WTC11 (cell line): ENCODE results near the gene MAP7D2. TPM values are rescaled to one million over a fixed set of nuclear protein-coding genes. Genes with fewer than 3 reads are reported as not detected.

Source experiments
- ATAC-seq: fragments of 200-7000 bp; cut with Tn5 transposase; 2 replicates; pipeline ENCODE4 v1.10.0; 2021; ENCODE audit warnings: mild to moderate bottlenecking, moderate library complexity
- CTCF ChIA-PET: fragments of 300-600 bp; sonication (Branson Sonifier 250); formaldehyde crosslinking; loops from one replicate; lab custom pipeline; 2021; ENCODE audit warnings: antibody characterized with exemption; lab: Charles Lee
- POLR2A ChIA-PET: fragments of 350-600 bp; sonication (Branson Sonifier 250); formaldehyde crosslinking; loops from one replicate; lab custom pipeline; 2021; ENCODE audit warnings: antibody characterized with exemption; lab: Charles Lee
- DNase-seq: peaks from one replicate; pipeline ENCODE4 v3.0.0; 2021; ENCODE audit warnings: low spot score
- H3K27ac Mint-ChIP-seq: 2 replicates; pipeline ENCODE4 v1.8.0; 2021; ENCODE audit warnings: mixed read lengths
- H3K27me3 Mint-ChIP-seq: 2 replicates; pipeline ENCODE4 v1.8.0; 2021; ENCODE audit warnings: low read depth, mild to moderate bottlenecking, moderate library complexity, mixed read lengths
- H3K36me3 Mint-ChIP-seq: 2 replicates; pipeline ENCODE4 v1.8.0; 2021; ENCODE audit warnings: mixed read lengths
- H3K4me1 Mint-ChIP-seq: 2 replicates; pipeline ENCODE4 v1.8.0; 2022; ENCODE audit warnings: mixed read lengths
- H3K4me3 Mint-ChIP-seq: 2 replicates; pipeline ENCODE4 v1.8.0; 2021; ENCODE audit warnings: mild to moderate bottlenecking, moderate library complexity, mixed read lengths
- H3K9me3 Mint-ChIP-seq: 2 replicates; pipeline ENCODE4 v1.8.0; 2021; ENCODE audit warnings: mixed read lengths
- CREB1 ChIP-seq: sonication (generic); formaldehyde crosslinking; IDR thresholded peaks from 2 replicates; pipeline ENCODE4 v1.8.0; 2023; ENCODE audit warnings: mild to moderate bottlenecking, missing genetic modification reagents
- EMX1 ChIP-seq: fragments of 250-450 bp; sonication (Bioruptor Pico); IDR thresholded peaks from 2 replicates; pipeline ENCODE4 v1.8.0; 2021; ENCODE audit warnings: mild to moderate bottlenecking
- GABPB1 ChIP-seq: sonication (generic); formaldehyde crosslinking; IDR thresholded peaks from 2 replicates; pipeline ENCODE4 v1.8.1; 2023; ENCODE audit warnings: mild to moderate bottlenecking, missing genetic modification reagents
- GTF2I ChIP-seq: fragments of 250-450 bp; sonication (Bioruptor Pico); conservative IDR thresholded peaks from 2 replicates; pipeline ENCODE4 v1.4.0; 2021; ENCODE audit warnings: mild to moderate bottlenecking
- HMGA2 ChIP-seq: fragments of 250-450 bp; sonication (Bioruptor Pico); IDR thresholded peaks from 2 replicates; pipeline ENCODE4 v1.4.0; 2021; ENCODE audit warnings: mild to moderate bottlenecking, moderate library complexity
- KAT7 ChIP-seq: sonication (generic); formaldehyde crosslinking; IDR thresholded peaks from 2 replicates; pipeline ENCODE4 v1.8.1; 2023; ENCODE audit warnings: missing genetic modification reagents, mild to moderate bottlenecking, borderline replicate concordance
- NFATC4 ChIP-seq: fragments of 250-450 bp; sonication (Bioruptor Pico); IDR thresholded peaks from 2 replicates; pipeline ENCODE4 v1.9.0; 2021; ENCODE audit warnings: mild to moderate bottlenecking
- RELA ChIP-seq: sonication (generic); formaldehyde crosslinking; IDR thresholded peaks from 2 replicates; pipeline ENCODE4 v1.8.1; 2022; ENCODE audit warnings: missing genetic modification reagents, mild to moderate bottlenecking, borderline replicate concordance
- ZNF138 ChIP-seq: sonication (generic); formaldehyde crosslinking; conservative IDR thresholded peaks from 2 replicates; pipeline ENCODE4 v1.8.1; 2022; ENCODE audit warnings: mild to moderate bottlenecking, moderate library complexity, missing genetic modification reagents
- ZNF263 ChIP-seq: sonication (generic); formaldehyde crosslinking; IDR thresholded peaks from 2 replicates; pipeline ENCODE4 v1.8.1; 2022; ENCODE audit warnings: low read depth, mild to moderate bottlenecking, moderate library complexity, missing genetic modification reagents
- total RNA-seq: library from RNA; stranded (reverse); gene quantifications from 3 replicates; pipeline ENCODE4 v1.2.3, GENCODE V29; 2021
- TF ChIP-seq, protein P1 (sequence below): sonication (generic); formaldehyde crosslinking; IDR thresholded peaks from 2 replicates; pipeline ENCODE4 v1.8.0; 2023; ENCODE audit warnings: missing genetic modification reagents
- TF ChIP-seq, protein P2 (sequence below): sonication (generic); formaldehyde crosslinking; IDR thresholded peaks from 2 replicates; pipeline ENCODE4 v1.8.1; 2023; ENCODE audit warnings: mild to moderate bottlenecking, missing genetic modification reagents, borderline replicate concordance
- TF ChIP-seq, protein P3 (sequence below): fragments of 200-600 bp; IDR thresholded peaks from 2 replicates; pipeline ENCODE4 v1.8.0; 2022; ENCODE audit warnings: antibody characterized with exemption
- TF ChIP-seq, protein P4 (sequence below): sonication (generic); formaldehyde crosslinking; IDR thresholded peaks from 2 replicates; pipeline ENCODE4 v1.8.0; 2023; ENCODE audit warnings: missing genetic modification reagents, mild to moderate bottlenecking, borderline replicate concordance
- TF ChIP-seq, protein P5 (sequence below): sonication (generic); formaldehyde crosslinking; conservative IDR thresholded peaks from 2 replicates; pipeline ENCODE4 v1.8.1; 2023; ENCODE audit warnings: mild to moderate bottlenecking, low read depth, missing genetic modification reagents, moderate library complexity
- TF ChIP-seq, protein P6 (sequence below): fragments of 250-450 bp; sonication (Bioruptor Pico); IDR thresholded peaks from 2 replicates; pipeline ENCODE4 v1.8.0; 2021; ENCODE audit warnings: mild to moderate bottlenecking
- TF ChIP-seq, protein P7 (sequence below): sonication (generic); formaldehyde crosslinking; IDR thresholded peaks from 2 replicates; pipeline ENCODE4 v1.8.0; 2022; ENCODE audit warnings: mild to moderate bottlenecking, missing genetic modification reagents
- TF ChIP-seq, protein P8 (sequence below): sonication (generic); formaldehyde crosslinking; IDR thresholded peaks from 2 replicates; pipeline ENCODE4 v1.8.1; 2022; ENCODE audit warnings: low read depth, missing genetic modification reagents, borderline replicate concordance

Gene MAP7D2
- total RNA-seq, 1 experiment from 2014 or later: 0.57 TPM

DNA sequence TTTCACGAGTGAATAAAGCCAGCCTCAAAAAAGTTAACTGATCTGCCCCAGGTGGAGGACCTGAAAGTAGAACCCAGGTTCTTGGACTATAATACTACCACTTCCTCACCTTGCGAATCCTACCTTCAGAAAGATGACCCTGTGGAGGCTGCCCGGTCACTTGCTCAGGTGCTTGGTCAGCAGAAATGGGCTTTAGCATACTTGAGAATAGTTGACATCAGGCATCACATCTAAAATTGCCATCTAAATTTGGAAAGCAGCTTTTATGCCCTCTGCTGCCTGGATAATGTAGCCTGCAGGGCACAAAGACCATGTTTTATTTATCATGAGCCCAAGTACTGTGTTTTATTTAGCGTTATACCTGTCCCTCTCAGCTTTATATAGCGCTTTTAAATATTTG, 128.9 kb downstream of the MAP7D2 start (continued):
- TF ChIP-seq, protein P1, sequence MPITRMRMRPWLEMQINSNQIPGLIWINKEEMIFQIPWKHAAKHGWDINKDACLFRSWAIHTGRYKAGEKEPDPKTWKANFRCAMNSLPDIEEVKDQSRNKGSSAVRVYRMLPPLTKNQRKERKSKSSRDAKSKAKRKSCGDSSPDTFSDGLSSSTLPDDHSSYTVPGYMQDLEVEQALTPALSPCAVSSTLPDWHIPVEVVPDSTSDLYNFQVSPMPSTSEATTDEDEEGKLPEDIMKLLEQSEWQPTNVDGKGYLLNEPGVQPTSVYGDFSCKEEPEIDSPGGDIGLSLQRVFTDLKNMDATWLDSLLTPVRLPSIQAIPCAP (CRISPR knock-in tag): no peak

DNA sequence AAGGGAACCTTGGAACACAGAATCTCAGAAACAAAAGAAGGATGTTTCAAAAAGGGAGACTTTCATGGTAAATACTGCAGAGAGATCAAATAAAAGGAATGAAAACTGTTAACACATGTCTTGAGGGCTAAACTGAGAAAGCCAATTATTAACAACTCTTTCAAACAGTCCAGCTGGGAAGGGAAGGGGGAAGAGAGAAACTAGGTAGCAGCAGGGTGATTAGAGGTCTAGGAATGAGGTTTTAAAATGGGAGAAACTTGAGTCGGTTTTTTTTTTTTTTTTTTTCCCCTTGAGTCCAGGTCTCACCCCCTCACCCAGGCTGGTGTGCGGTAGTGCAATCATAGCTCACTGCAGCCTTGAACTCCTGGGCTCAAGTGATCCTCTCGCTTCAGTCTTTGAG, 130.2 kb downstream of the MAP7D2 start:
- Mint-ChIP-seq H3K4me1 (peaks cover 13% of the 10 kb centered on the region), H3K36me3 (no peaks in the 10 kb centered on the region), H3K4me3 (no peak overlapping the region), H3K27ac (peak overlapping the region; percentile 73), H3K9me3 (no peaks in the 10 kb centered on the region), H3K27me3 (no peaks in the 10 kb centered on the region)
- TF ChIP-seq EMX1 (no peak), RELA (CRISPR knock-in tag) (no peak), HMGA2 (CRISPR knock-in tag) (no peak), GTF2I (no peak), CREB1 (CRISPR knock-in tag) (no peak), NFATC4 (CRISPR knock-in tag) (no peak), ZNF263 (CRISPR knock-in tag) (no peak), GABPB1 (CRISPR knock-in tag) (no peak), KAT7 (CRISPR knock-in tag) (no peak), ZNF138 (no peak)
- TF ChIP-seq, protein P2, sequence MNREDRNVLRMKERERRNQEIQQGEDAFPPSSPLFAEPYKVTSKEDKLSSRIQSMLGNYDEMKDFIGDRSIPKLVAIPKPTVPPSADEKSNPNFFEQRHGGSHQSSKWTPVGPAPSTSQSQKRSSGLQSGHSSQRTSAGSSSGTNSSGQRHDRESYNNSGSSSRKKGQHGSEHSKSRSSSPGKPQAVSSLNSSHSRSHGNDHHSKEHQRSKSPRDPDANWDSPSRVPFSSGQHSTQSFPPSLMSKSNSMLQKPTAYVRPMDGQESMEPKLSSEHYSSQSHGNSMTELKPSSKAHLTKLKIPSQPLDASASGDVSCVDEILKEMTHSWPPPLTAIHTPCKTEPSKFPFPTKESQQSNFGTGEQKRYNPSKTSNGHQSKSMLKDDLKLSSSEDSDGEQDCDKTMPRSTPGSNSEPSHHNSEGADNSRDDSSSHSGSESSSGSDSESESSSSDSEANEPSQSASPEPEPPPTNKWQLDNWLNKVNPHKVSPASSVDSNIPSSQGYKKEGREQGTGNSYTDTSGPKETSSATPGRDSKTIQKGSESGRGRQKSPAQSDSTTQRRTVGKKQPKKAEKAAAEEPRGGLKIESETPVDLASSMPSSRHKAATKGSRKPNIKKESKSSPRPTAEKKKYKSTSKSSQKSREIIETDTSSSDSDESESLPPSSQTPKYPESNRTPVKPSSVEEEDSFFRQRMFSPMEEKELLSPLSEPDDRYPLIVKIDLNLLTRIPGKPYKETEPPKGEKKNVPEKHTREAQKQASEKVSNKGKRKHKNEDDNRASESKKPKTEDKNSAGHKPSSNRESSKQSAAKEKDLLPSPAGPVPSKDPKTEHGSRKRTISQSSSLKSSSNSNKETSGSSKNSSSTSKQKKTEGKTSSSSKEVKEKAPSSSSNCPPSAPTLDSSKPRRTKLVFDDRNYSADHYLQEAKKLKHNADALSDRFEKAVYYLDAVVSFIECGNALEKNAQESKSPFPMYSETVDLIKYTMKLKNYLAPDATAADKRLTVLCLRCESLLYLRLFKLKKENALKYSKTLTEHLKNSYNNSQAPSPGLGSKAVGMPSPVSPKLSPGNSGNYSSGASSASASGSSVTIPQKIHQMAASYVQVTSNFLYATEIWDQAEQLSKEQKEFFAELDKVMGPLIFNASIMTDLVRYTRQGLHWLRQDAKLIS (CRISPR knock-in tag): no peak
- TF ChIP-seq, protein P3, sequence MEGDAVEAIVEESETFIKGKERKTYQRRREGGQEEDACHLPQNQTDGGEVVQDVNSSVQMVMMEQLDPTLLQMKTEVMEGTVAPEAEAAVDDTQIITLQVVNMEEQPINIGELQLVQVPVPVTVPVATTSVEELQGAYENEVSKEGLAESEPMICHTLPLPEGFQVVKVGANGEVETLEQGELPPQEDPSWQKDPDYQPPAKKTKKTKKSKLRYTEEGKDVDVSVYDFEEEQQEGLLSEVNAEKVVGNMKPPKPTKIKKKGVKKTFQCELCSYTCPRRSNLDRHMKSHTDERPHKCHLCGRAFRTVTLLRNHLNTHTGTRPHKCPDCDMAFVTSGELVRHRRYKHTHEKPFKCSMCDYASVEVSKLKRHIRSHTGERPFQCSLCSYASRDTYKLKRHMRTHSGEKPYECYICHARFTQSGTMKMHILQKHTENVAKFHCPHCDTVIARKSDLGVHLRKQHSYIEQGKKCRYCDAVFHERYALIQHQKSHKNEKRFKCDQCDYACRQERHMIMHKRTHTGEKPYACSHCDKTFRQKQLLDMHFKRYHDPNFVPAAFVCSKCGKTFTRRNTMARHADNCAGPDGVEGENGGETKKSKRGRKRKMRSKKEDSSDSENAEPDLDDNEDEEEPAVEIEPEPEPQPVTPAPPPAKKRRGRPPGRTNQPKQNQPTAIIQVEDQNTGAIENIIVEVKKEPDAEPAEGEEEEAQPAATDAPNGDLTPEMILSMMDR: no peak
- TF ChIP-seq, protein P4, sequence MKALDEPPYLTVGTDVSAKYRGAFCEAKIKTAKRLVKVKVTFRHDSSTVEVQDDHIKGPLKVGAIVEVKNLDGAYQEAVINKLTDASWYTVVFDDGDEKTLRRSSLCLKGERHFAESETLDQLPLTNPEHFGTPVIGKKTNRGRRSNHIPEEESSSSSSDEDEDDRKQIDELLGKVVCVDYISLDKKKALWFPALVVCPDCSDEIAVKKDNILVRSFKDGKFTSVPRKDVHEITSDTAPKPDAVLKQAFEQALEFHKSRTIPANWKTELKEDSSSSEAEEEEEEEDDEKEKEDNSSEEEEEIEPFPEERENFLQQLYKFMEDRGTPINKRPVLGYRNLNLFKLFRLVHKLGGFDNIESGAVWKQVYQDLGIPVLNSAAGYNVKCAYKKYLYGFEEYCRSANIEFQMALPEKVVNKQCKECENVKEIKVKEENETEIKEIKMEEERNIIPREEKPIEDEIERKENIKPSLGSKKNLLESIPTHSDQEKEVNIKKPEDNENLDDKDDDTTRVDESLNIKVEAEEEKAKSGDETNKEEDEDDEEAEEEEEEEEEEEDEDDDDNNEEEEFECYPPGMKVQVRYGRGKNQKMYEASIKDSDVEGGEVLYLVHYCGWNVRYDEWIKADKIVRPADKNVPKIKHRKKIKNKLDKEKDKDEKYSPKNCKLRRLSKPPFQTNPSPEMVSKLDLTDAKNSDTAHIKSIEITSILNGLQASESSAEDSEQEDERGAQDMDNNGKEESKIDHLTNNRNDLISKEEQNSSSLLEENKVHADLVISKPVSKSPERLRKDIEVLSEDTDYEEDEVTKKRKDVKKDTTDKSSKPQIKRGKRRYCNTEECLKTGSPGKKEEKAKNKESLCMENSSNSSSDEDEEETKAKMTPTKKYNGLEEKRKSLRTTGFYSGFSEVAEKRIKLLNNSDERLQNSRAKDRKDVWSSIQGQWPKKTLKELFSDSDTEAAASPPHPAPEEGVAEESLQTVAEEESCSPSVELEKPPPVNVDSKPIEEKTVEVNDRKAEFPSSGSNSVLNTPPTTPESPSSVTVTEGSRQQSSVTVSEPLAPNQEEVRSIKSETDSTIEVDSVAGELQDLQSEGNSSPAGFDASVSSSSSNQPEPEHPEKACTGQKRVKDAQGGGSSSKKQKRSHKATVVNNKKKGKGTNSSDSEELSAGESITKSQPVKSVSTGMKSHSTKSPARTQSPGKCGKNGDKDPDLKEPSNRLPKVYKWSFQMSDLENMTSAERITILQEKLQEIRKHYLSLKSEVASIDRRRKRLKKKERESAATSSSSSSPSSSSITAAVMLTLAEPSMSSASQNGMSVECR: no peak
- TF ChIP-seq, protein P5, sequence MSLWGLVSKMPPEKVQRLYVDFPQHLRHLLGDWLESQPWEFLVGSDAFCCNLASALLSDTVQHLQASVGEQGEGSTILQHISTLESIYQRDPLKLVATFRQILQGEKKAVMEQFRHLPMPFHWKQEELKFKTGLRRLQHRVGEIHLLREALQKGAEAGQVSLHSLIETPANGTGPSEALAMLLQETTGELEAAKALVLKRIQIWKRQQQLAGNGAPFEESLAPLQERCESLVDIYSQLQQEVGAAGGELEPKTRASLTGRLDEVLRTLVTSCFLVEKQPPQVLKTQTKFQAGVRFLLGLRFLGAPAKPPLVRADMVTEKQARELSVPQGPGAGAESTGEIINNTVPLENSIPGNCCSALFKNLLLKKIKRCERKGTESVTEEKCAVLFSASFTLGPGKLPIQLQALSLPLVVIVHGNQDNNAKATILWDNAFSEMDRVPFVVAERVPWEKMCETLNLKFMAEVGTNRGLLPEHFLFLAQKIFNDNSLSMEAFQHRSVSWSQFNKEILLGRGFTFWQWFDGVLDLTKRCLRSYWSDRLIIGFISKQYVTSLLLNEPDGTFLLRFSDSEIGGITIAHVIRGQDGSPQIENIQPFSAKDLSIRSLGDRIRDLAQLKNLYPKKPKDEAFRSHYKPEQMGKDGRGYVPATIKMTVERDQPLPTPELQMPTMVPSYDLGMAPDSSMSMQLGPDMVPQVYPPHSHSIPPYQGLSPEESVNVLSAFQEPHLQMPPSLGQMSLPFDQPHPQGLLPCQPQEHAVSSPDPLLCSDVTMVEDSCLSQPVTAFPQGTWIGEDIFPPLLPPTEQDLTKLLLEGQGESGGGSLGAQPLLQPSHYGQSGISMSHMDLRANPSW (CRISPR knock-in tag): no peak
- TF ChIP-seq, protein P6, sequence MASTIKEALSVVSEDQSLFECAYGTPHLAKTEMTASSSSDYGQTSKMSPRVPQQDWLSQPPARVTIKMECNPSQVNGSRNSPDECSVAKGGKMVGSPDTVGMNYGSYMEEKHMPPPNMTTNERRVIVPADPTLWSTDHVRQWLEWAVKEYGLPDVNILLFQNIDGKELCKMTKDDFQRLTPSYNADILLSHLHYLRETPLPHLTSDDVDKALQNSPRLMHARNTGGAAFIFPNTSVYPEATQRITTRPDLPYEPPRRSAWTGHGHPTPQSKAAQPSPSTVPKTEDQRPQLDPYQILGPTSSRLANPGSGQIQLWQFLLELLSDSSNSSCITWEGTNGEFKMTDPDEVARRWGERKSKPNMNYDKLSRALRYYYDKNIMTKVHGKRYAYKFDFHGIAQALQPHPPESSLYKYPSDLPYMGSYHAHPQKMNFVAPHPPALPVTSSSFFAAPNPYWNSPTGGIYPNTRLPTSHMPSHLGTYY (CRISPR knock-in tag): no peak
- TF ChIP-seq, protein P7, sequence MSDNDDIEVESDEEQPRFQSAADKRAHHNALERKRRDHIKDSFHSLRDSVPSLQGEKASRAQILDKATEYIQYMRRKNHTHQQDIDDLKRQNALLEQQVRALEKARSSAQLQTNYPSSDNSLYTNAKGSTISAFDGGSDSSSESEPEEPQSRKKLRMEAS: no peak
- TF ChIP-seq, protein P8, sequence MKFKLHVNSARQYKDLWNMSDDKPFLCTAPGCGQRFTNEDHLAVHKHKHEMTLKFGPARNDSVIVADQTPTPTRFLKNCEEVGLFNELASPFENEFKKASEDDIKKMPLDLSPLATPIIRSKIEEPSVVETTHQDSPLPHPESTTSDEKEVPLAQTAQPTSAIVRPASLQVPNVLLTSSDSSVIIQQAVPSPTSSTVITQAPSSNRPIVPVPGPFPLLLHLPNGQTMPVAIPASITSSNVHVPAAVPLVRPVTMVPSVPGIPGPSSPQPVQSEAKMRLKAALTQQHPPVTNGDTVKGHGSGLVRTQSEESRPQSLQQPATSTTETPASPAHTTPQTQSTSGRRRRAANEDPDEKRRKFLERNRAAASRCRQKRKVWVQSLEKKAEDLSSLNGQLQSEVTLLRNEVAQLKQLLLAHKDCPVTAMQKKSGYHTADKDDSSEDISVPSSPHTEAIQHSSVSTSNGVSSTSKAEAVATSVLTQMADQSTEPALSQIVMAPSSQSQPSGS (CRISPR knock-in tag): no peak
- DNase-seq (no peak), ATAC-seq (no peak)
- ChIA-PET POLR2A (no interaction called here), CTCF (no interaction called here)
